GM18508 (cell line): Measurements from ENCODE around the gene NTSR1.

Experiments used
- ATAC-seq: cut with Tn5 transposase; IDR thresholded peaks from one replicate; pipeline ENCODE4 v1.9.1; 2021; ENCODE audit warnings: moderate number of reproducible peaks; ENCODE audit not compliant: insufficient read depth, unreplicated experiment

NTSR1 gene

GRCh38 chr20:62778601-62779416 lies 70.2 kb downstream of the NTSR1 start:
- no peak for ATAC-seq

- no peak for ATAC-seq
Observed at GRCh38 chr20:62779417-62779685, 70.7 kb downstream of the NTSR1 start.

GRCh38 chr20:62780204-62780603 lies 71.6 kb downstream of the NTSR1 start:
- ATAC-seq = no peak

GRCh38 chr20:62780696-62781095 lies 72.1 kb downstream of the NTSR1 start:
- no peak for ATAC-seq

- ATAC-seq = no peak
Observed at GRCh38 chr20:62782149-62782892, 73.7 kb downstream of the NTSR1 start.

- no peak for ATAC-seq
Observed at GRCh38 chr20:62782893-62783278, 74.2 kb downstream of the NTSR1 start.

- ATAC-seq = no peak
Observed at GRCh38 chr20:62784497-62784896, 75.9 kb downstream of the NTSR1 start.

GRCh38 chr20:62785393-62785792 lies 76.8 kb downstream of the NTSR1 start:
- ATAC-seq = no peak

- ATAC-seq = no peak
Observed at GRCh38 chr20:62786157-62786556, 77.5 kb downstream of the NTSR1 start.

- ATAC-seq = no peak
Observed at GRCh38 chr20:62787321-62787720, 78.7 kb downstream of the NTSR1 start.

GRCh38 chr20:62787866-62788265 lies 79.2 kb downstream of the NTSR1 start:
- ATAC-seq = no peak

GRCh38 chr20:62788607-62789006 lies 80.0 kb downstream of the NTSR1 start:
- ATAC-seq = no peak

GRCh38 chr20:62790075-62790474 lies 81.4 kb downstream of the NTSR1 start:
- ATAC-seq = no peak

GRCh38 chr20:62791301-62792181 lies 82.9 kb downstream of the NTSR1 start:
- no peak for ATAC-seq

- ATAC-seq = no peak
Observed at GRCh38 chr20:62792182-62792939, 83.7 kb downstream of the NTSR1 start.

GRCh38 chr20:62792940-62793756 lies 84.5 kb downstream of the NTSR1 start:
- no peak for ATAC-seq

- no peak for ATAC-seq
Observed at GRCh38 chr20:62793757-62794006, 85.0 kb downstream of the NTSR1 start.

GRCh38 chr20:62794007-62794724 lies 85.5 kb downstream of the NTSR1 start:
- no peak for ATAC-seq
